K562 (cell line): ENCODE data around the gene TXNRD2. TPM values are rescaled to one million over a fixed set of nuclear protein-coding genes. Genes with fewer than 3 reads are reported as not detected.
A peak's percentile ranks its signal among the peaks of the same experiment; 100 is the strongest.

ENCODE experiments used
- BHLHE40 ChIP-seq: IDR thresholded peaks from 2 replicates; pipeline ENCODE4 v1.6.1; 2011; ENCODE audit warnings: low read length, improper control_type of control experiment
- CHCHD3 ChIP-seq: fragments of 250-450 bp; sonication (Bioruptor Pico); IDR thresholded peaks from 2 replicates; pipeline ENCODE4 v2.1.2; 2022; ENCODE audit warnings: mild to moderate bottlenecking
- HCFC1 ChIP-seq: IDR thresholded peaks from 2 replicates; pipeline ENCODE4 v1.6.1; 2012; ENCODE audit warnings: low read depth, low read length, improper control_type of control experiment
- HDAC6 ChIP-seq: IDR thresholded peaks from 2 replicates; pipeline ENCODE4 v1.6.1; 2012; ENCODE audit warnings: low read depth, mild to moderate bottlenecking, control low read depth, inconsistent platforms, low read length, moderate library complexity
- MCM2 ChIP-seq: fragments of 450-650 bp; IDR thresholded peaks from 2 replicates; pipeline ENCODE4 v1.6.1; 2017; ENCODE audit warnings: low read depth, mild to moderate bottlenecking
- POLR2G ChIP-seq: fragments of 200-400 bp; formaldehyde crosslinking; IDR thresholded peaks from 2 replicates; pipeline ENCODE4 v1.6.1; 2017; ENCODE audit warnings: low read depth, mild to moderate bottlenecking, antibody characterized with exemption, low read length, moderate library complexity
- RB1 ChIP-seq: fragments of 450-650 bp; IDR thresholded peaks from 2 replicates; pipeline ENCODE4 v1.6.1; 2017; ENCODE audit warnings: low read depth, mild to moderate bottlenecking
- SAFB2 ChIP-seq: fragments of 200-400 bp; formaldehyde crosslinking; IDR thresholded peaks from 2 replicates; pipeline ENCODE4 v1.6.1; 2018; ENCODE audit warnings: borderline replicate concordance, low read length, low read depth, moderate library complexity; ENCODE audit not compliant: severe bottlenecking
- SIRT6 ChIP-seq: IDR thresholded peaks from one replicate; pipeline ENCODE4 v1.6.1; 2012; ENCODE audit warnings: low read depth, mild to moderate bottlenecking, control low read depth, inconsistent platforms, low read length, moderate library complexity
- TRIM28 ChIP-seq: fragments of 450-650 bp; IDR thresholded peaks from 2 replicates; pipeline ENCODE4 v1.6.1; 2017
- ZEB2 ChIP-seq: fragments of 450-650 bp; IDR thresholded peaks from 2 replicates; pipeline ENCODE4 v1.6.1; 2016
- ZNF695 ChIP-seq: fragments of 450-650 bp; formaldehyde crosslinking; IDR thresholded peaks from 2 replicates; pipeline ENCODE4 v1.4.0; 2020; ENCODE audit warnings: mild to moderate bottlenecking, moderate library complexity
- polyA plus RNA-seq, 8 experiments: library from polyadenylated mRNA; depleted of rRNA in 4 of 8; stranded (reverse) in 5 of 8; unstranded in 3 of 8; fragments of >200 nt; fragmentation: Nextera tagmentation in 2 of 8; fragmentation: Illumina TruSeq in 1 of 8; extraction: Ambion mirVana in 2 of 8; extraction: Trizol in 1 of 8; gene quantifications; 2 replicates each; pipeline versions ENCODE4 v1.2.1 to v1.2.3, GENCODE V29; 2011 to 2014; ENCODE audit warnings: inconsistent platforms in 1 of 8, missing spikeins in 1 of 8
- total RNA-seq, 7 experiments: library from RNA; depleted of rRNA in 6 of 7; stranded (reverse); fragments of >200 nt in 6 of 7; fragmentation: Illumina TruSeq in 2 of 7; extraction: Trizol in 2 of 7; gene quantifications; 2 replicates each; pipeline versions ENCODE4 v1.2.1 to v1.2.3, GENCODE V29; 2011 to 2021; ENCODE audit warnings: low replicate concordance in 1 of 7
- TF ChIP-seq, protein P1 (sequence below), 2 experiments: fragments of 450-650 bp in 1 of 2; sonication (generic) in 1 of 2; formaldehyde crosslinking; conservative IDR thresholded peaks; 2 replicates each; pipeline versions ENCODE4 v1.4.0 to v1.8.1; 2020 to 2022; ENCODE audit warnings: mild to moderate bottlenecking in 1 of 2, missing genetic modification reagents in 1 of 2
- TF ChIP-seq, protein P2 (sequence below): fragments of 250-450 bp; sonication (Bioruptor Pico); IDR thresholded peaks from 2 replicates; pipeline ENCODE4 v1.9.0; 2021; ENCODE audit warnings: mild to moderate bottlenecking, inconsistent platforms
- TF ChIP-seq, protein P3 (sequence below): fragments of 250-450 bp; sonication (Bioruptor Pico); IDR thresholded peaks from 2 replicates; pipeline ENCODE4 v1.5.0; 2020; ENCODE audit warnings: mild to moderate bottlenecking
- TF ChIP-seq, protein P4 (sequence below), 3 experiments: IDR thresholded peaks in 2 of 3; conservative IDR thresholded peaks in 1 of 3; 2 replicates each; pipeline ENCODE4 v1.5.1; 2011 to 2012; ENCODE audit warnings: low read length in 3 of 3, mild to moderate bottlenecking in 3 of 3, control low read depth in 2 of 3, improper control_type of control experiment in 1 of 3, inconsistent platforms in 1 of 3, low read depth in 1 of 3, mixed read lengths in 1 of 3, moderate library complexity in 1 of 3; ENCODE audit not compliant: insufficient read depth in 2 of 3
- TF ChIP-seq, protein P5 (sequence below): sonication (generic); formaldehyde crosslinking; IDR thresholded peaks from 2 replicates; pipeline ENCODE4 v1.8.0; 2022; ENCODE audit warnings: missing genetic modification reagents, mild to moderate bottlenecking, borderline replicate concordance
- TF ChIP-seq, protein P6 (sequence below): IDR thresholded peaks from 2 replicates; pipeline ENCODE4 v1.6.1; 2011; ENCODE audit warnings: borderline replicate concordance, low read depth, mild to moderate bottlenecking, moderate library complexity, low read length; ENCODE audit not compliant: insufficient read depth, poor library complexity, severe bottlenecking

Gene TXNRD2
- total and polyA plus RNA-seq, 9 of the 15 experiments (the other 6 are each of a cell fraction or from before 2014, with no cell fraction given) = 3.3 to 80.2 (median 49.4) TPM

DNA sequence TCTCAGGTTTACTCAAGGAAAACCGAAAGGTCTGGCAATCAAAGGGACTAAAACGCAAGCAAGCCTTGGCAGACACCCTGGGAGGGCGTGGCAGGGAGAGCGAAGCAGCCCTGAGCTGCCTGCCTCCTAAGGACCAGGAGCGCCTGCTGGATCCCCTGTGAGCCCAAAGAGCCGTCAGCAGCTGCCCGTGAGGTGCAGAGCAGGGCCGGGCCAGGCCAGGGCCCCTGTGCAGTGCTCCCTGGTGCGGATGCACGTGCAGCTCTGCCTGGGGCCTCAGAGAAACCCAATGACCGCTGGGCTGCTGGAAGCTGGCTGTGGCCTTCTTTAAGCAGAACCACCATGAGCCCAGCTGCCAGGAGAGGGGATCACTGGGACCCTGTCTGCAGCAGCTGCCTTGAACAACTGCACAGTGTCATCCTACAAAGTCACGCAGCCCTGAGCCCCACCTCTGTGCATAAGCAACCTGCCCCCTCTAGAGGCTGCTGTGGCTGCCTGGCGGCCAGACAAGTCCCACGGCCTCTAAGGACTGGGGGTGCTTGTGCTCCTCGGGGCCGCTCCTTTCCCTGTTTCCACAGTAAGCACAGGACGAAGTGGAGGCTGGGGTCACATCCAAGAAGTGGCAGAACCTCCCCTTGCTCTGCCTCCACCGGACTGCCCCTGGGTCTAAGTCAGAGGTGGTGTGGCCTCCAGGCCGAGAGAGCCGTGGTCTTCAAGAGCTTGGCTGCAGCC is 29.2 kb downstream of the TXNRD2 start (continued):
- TF ChIP-seq, protein P1, sequence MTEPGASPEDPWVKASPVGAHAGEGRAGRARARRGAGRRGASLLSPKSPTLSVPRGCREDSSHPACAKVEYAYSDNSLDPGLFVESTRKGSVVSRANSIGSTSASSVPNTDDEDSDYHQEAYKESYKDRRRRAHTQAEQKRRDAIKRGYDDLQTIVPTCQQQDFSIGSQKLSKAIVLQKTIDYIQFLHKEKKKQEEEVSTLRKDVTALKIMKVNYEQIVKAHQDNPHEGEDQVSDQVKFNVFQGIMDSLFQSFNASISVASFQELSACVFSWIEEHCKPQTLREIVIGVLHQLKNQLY (CRISPR knock-in tag; conservative IDR thresholded peaks at IDR 0.05) = peak in 1 of 2 experiments; percentile 53; a peak in 1 of 4 replicates
- TF ChIP-seq BHLHE40 = no peak
- no peak for TF ChIP-seq HCFC1
- no peak for TF ChIP-seq ZEB2
- TF ChIP-seq RB1 = no peak
- TF ChIP-seq POLR2G = 0 out of 2 replicates have a peak, but pooled peaks have one; percentile 36
- TF ChIP-seq ZNF695 (CRISPR knock-in tag) = no peak
- TF ChIP-seq, protein P2, sequence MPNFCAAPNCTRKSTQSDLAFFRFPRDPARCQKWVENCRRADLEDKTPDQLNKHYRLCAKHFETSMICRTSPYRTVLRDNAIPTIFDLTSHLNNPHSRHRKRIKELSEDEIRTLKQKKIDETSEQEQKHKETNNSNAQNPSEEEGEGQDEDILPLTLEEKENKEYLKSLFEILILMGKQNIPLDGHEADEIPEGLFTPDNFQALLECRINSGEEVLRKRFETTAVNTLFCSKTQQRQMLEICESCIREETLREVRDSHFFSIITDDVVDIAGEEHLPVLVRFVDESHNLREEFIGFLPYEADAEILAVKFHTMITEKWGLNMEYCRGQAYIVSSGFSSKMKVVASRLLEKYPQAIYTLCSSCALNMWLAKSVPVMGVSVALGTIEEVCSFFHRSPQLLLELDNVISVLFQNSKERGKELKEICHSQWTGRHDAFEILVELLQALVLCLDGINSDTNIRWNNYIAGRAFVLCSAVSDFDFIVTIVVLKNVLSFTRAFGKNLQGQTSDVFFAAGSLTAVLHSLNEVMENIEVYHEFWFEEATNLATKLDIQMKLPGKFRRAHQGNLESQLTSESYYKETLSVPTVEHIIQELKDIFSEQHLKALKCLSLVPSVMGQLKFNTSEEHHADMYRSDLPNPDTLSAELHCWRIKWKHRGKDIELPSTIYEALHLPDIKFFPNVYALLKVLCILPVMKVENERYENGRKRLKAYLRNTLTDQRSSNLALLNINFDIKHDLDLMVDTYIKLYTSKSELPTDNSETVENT (CRISPR knock-in tag) = peak; percentile 67; the same call in 1 of the 2 replicates
- TF ChIP-seq SAFB2 = no peak
- TF ChIP-seq SIRT6 = no peak
- no peak for TF ChIP-seq CHCHD3 (CRISPR knock-in tag)
- TF ChIP-seq, protein P3, sequence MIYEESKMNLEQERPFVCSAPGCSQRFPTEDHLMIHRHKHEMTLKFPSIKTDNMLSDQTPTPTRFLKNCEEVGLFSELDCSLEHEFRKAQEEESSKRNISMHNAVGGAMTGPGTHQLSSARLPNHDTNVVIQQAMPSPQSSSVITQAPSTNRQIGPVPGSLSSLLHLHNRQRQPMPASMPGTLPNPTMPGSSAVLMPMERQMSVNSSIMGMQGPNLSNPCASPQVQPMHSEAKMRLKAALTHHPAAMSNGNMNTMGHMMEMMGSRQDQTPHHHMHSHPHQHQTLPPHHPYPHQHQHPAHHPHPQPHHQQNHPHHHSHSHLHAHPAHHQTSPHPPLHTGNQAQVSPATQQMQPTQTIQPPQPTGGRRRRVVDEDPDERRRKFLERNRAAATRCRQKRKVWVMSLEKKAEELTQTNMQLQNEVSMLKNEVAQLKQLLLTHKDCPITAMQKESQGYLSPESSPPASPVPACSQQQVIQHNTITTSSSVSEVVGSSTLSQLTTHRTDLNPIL (CRISPR knock-in tag) = no peak
- TF ChIP-seq HDAC6 = 0 out of 2 replicates have a peak, but pooled peaks have one; percentile 16
- TF ChIP-seq MCM2 = no peak
- TF ChIP-seq, protein P4, sequence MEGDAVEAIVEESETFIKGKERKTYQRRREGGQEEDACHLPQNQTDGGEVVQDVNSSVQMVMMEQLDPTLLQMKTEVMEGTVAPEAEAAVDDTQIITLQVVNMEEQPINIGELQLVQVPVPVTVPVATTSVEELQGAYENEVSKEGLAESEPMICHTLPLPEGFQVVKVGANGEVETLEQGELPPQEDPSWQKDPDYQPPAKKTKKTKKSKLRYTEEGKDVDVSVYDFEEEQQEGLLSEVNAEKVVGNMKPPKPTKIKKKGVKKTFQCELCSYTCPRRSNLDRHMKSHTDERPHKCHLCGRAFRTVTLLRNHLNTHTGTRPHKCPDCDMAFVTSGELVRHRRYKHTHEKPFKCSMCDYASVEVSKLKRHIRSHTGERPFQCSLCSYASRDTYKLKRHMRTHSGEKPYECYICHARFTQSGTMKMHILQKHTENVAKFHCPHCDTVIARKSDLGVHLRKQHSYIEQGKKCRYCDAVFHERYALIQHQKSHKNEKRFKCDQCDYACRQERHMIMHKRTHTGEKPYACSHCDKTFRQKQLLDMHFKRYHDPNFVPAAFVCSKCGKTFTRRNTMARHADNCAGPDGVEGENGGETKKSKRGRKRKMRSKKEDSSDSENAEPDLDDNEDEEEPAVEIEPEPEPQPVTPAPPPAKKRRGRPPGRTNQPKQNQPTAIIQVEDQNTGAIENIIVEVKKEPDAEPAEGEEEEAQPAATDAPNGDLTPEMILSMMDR (IDR thresholded peaks at IDR 0.05 in 2 of 3, conservative IDR thresholded peaks at IDR 0.05 in 1 of 3; ENCODE audit: insufficient read depth in 2 of 3, low read depth in 1 of 3, low read length in 3 of 3) = peak; percentile 64 to 77 (median 65)
- TF ChIP-seq TRIM28 = no peak
- TF ChIP-seq, protein P5, sequence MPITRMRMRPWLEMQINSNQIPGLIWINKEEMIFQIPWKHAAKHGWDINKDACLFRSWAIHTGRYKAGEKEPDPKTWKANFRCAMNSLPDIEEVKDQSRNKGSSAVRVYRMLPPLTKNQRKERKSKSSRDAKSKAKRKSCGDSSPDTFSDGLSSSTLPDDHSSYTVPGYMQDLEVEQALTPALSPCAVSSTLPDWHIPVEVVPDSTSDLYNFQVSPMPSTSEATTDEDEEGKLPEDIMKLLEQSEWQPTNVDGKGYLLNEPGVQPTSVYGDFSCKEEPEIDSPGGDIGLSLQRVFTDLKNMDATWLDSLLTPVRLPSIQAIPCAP (CRISPR knock-in tag) = no peak
- TF ChIP-seq, protein P6, sequence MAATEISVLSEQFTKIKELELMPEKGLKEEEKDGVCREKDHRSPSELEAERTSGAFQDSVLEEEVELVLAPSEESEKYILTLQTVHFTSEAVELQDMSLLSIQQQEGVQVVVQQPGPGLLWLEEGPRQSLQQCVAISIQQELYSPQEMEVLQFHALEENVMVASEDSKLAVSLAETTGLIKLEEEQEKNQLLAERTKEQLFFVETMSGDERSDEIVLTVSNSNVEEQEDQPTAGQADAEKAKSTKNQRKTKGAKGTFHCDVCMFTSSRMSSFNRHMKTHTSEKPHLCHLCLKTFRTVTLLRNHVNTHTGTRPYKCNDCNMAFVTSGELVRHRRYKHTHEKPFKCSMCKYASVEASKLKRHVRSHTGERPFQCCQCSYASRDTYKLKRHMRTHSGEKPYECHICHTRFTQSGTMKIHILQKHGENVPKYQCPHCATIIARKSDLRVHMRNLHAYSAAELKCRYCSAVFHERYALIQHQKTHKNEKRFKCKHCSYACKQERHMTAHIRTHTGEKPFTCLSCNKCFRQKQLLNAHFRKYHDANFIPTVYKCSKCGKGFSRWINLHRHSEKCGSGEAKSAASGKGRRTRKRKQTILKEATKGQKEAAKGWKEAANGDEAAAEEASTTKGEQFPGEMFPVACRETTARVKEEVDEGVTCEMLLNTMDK = no peak
